AG09309 (cell line): ENCODE data around the gene KRT31.
"Not testable (repeated sequence)": the region's sequence is repeated elsewhere in the genome, so short reads cannot be mapped to it uniquely, and the experiment has no call there.

Source experiments
- DNase-seq: peaks from one replicate; pipeline ENCODE4 v3.0.0-alpha.2; 2010; ENCODE audit warnings: low read depth
- H3K4me3 ChIP-seq: 2 replicates; pipeline ENCODE4 v1.5.1; 2011; ENCODE audit warnings: mild to moderate bottlenecking, low read depth, low read length, moderate library complexity; ENCODE audit not compliant: control insufficient read depth
- TF ChIP-seq, protein P1 (sequence below): IDR thresholded peaks from 2 replicates; pipeline ENCODE4 v1.5.1; 2011; ENCODE audit warnings: mild to moderate bottlenecking, low read depth, low read length, inconsistent platforms; ENCODE audit not compliant: insufficient read depth, control insufficient read depth; ENCODE audit errors: missing control alignments

Gene KRT31

DNA sequence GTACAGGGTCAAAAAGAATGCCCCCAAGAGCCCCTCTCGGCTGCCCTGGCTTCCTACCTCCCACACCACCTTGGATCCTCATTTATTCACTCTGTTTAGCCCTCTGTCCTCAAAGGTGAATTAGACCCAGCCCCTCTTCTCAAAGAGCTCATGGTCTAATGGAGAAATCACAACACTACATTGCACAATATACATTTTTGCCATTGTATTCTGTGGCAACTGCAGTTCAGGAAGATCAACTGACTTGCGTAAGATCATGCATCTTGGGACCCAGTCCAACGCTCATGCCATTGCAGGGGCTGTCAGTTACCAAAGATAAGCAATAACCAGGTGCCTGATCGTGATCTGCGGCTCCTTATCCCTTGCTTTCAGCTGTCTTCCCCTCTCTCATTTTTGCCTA lies 42.0 kb upstream of the KRT31 start:
- H3K4me3 ChIP-seq: no peak overlapping the region
- DNase-seq: no peak
- TF ChIP-seq, protein P1, sequence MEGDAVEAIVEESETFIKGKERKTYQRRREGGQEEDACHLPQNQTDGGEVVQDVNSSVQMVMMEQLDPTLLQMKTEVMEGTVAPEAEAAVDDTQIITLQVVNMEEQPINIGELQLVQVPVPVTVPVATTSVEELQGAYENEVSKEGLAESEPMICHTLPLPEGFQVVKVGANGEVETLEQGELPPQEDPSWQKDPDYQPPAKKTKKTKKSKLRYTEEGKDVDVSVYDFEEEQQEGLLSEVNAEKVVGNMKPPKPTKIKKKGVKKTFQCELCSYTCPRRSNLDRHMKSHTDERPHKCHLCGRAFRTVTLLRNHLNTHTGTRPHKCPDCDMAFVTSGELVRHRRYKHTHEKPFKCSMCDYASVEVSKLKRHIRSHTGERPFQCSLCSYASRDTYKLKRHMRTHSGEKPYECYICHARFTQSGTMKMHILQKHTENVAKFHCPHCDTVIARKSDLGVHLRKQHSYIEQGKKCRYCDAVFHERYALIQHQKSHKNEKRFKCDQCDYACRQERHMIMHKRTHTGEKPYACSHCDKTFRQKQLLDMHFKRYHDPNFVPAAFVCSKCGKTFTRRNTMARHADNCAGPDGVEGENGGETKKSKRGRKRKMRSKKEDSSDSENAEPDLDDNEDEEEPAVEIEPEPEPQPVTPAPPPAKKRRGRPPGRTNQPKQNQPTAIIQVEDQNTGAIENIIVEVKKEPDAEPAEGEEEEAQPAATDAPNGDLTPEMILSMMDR: no peak

DNA sequence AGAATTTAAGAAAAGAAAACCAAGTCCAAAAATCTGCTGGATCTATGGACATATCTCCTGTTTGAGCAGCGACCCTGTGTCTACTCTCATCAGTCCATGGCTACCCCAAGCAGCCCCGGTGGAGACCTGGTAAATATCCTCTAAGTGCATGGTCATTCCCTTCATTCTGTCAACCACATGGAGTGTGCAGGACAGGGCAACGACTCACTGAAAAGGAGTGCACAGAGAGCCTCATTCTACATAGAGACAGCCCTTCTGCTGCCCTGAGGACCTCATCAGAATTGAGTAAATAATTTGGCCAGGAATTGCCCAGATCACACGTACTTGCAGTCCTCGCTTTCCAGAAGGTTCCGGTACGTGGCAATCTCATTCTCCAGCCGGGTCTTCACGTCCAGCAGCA lies 40.4 kb upstream of the KRT31 start:
- no peak overlapping the region for H3K4me3 ChIP-seq
- TF ChIP-seq, protein P1: no peak
- DNase-seq: no peak

DNA sequence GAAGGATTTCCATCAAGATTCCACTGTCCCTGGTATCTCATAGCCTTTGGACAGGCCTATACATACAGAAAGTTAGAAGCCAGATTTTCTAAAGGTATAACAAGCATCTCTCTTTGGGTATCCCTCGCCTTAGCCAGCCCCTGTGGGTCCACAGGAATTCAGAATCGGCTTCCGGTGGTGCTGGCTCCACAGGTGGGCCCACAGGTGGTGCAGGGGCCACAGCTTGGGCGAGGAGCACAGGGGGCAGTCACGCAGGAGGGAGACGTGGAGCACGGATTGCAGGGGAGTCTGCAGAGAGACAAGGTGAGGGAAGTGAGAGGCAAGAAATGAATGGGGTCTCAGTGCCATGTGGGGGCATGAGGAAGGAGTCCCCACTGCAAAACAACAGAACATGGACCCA lies 39.8 kb upstream of the KRT31 start:
- H3K4me3 ChIP-seq: no peak overlapping the region
- DNase-seq: no peak
- TF ChIP-seq, protein P1: no peak

DNA sequence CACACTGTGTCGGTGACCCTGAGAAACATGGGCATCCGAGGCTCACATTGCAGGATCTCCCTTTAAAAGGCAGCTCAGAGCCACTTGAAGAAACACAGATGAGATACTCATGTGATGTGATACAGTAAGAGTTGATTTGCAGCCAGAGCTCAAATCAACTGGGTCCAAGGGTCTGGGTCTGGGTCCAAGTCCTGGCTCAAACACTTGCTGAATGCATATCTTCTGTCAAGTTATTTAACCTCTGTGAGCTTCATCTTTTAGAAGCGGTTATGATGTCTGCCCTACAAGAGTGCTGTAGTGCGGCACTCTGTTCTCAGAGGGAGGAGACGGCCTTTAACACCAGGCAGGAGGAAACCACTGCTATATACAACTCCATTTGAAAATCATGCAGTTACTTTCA lies 37.0 kb upstream of the KRT31 start:
- no peak overlapping the region for H3K4me3 ChIP-seq
- no peak for DNase-seq
- TF ChIP-seq, protein P1: no peak

DNA sequence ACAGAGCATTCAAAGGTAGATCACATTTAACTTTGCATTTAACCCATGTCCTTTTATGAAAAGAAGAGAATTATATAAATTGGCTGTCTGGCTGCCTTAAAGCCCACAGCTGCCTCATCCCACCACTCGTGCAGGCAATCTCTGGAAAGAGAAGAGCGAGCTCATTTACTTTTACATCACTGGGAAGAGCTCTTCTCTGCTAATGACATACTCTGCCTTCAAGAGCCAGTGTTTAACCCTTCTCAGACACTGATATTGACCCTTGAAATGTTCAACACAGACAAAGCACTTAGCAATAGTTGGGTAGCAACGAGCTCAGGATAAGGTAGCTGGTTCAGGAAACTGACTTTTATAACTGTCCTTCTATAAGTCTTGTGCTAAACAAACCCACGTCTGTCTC lies 36.6 kb upstream of the KRT31 start:
- DNase-seq: no peak
- TF ChIP-seq, protein P1: no peak

DNA sequence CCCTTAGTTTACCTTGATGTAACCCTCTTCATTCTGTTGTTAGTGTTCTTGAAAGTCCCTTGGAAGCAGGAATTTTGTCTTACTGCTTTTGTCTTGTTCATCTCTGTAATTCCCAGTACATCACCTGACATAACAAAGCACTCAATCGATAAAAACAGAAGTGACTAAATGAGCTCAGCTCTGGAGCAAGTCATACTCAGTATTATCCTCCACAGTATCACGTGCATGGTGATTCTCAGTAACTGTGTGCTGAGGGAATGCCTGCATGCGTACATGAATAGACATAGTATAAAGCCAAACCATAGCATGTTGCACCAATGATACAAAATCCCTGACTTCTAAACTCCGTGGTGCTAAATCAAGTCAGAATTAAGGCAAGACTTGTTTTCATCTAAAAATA lies 36.2 kb upstream of the KRT31 start:
- TF ChIP-seq, protein P1: no peak
- H3K4me3 ChIP-seq: no peak overlapping the region
- DNase-seq: no peak

More for the DNA sequence above, 36.6 kb upstream of the KRT31 start:
- no peak overlapping the region for H3K4me3 ChIP-seq

DNA sequence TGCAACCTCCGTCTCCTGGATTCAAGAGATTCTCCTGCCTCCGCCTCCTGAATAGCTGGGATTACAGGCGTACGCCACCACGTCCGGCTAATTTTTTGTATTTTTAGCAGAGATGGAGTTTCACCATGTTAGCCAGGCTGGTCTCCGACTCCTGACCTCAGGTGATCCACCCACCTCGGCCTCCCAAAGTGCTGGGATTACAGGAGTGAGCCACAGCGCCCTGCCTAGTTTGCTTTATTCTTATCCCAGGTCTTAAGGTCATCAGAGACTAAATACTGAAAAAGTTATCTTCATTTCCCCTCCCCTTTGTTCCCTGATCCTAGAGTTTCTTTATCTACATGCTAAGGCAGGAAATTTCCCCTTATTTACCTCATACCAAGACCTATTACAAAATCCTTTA lies 33.0 kb upstream of the KRT31 start:
- not testable (repeated sequence) for H3K4me3 ChIP-seq, DNase-seq
